ENCODE results near the gene POLG.

POLG gene

DNA sequence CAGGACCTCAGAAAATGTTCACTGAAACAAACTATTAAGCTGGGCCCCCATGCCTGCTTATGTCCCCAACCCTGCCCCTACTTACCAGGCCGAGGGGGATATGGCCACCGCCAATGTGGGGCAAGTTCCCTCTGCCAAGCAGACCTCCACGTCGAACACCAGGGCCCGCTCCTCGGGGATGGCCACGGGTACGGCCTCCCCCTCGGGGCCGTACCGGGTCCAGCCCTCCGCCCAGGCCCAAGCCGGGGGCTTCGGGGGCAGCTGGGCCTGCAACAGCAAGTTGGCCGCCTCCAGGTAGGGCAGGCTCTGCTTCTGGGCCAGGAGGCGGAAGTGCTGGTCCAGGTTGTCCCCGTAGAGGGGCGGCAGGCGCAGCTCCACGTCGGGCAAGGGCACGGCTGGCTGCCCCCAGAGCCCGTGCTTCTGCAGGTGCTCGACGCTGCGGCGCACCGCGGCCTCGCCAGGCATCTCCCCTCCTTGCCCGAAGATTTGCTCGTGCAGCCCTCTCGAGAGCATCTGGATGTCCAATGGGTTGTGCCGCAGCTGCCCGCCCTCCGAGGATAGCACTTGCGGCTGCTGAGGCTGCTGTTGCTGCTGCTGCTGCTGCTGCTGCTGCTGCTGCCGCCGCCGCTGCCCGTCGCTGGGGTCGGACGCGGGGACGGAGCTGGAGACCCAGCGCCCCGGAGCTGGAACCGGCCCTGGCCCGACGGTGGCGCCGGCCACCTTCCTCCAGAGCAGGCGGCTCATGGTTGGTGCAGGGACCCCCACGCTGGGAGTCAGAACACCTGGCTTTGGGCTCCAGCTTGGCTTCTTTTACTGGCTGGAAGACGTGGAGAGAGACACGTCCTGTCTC lies 1.4 kb downstream of the POLG start:
- Histone ChIP-seq H3K27ac (peak overlapping the region; percentile 82 to 90), H3K9me3 (no peaks in the 10 kb centered on the region), H3K4me1 (peaks cover 0 to 58% (median 45%) of the 10 kb centered on the region in 4 donors), H3K27me3 (no peaks in the 10 kb centered on the region), H3K36me3 (peaks cover 52 to 54% (median 53%) of the 10 kb centered on the region in 3 donors), H3K4me3 (peak overlapping the region; percentile 87 to 90)
- DNase-seq = peak; percentile 18 to 63
- TF ChIP-seq, protein P1, sequence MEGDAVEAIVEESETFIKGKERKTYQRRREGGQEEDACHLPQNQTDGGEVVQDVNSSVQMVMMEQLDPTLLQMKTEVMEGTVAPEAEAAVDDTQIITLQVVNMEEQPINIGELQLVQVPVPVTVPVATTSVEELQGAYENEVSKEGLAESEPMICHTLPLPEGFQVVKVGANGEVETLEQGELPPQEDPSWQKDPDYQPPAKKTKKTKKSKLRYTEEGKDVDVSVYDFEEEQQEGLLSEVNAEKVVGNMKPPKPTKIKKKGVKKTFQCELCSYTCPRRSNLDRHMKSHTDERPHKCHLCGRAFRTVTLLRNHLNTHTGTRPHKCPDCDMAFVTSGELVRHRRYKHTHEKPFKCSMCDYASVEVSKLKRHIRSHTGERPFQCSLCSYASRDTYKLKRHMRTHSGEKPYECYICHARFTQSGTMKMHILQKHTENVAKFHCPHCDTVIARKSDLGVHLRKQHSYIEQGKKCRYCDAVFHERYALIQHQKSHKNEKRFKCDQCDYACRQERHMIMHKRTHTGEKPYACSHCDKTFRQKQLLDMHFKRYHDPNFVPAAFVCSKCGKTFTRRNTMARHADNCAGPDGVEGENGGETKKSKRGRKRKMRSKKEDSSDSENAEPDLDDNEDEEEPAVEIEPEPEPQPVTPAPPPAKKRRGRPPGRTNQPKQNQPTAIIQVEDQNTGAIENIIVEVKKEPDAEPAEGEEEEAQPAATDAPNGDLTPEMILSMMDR (IDR thresholded peaks at IDR 0.05) = no peak
- intact Hi-C loops (cut with DNase I; ENCODE audit: low total_unique reads) = no loop called here

DNA sequence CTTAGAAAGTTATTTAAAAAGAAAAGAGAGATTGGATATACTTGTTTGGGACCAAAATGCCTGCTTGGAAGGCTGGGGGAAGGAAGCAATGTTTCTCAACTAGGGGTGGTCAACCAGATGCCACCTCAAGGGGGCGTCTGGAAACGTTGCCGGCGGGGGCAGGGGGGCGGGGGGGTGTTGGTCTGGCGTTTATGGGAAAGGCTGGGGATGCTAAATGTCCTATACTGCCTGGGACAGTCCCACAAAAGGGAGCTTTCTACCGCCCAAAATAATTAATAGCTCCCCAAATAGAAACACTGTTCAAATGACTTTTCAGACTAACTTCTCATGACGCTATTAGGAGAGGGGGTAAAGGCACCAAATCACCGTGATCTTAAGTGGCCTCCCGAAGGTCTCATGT lies 2.2 kb downstream of the POLG start:
- TF ChIP-seq, protein P1 (IDR thresholded peaks at IDR 0.05) = no peak
- Histone ChIP-seq H3K4me1 (peaks cover 0 to 58% (median 45%) of the 10 kb centered on the region in 4 donors), H3K36me3 (peaks cover 54 to 61% (median 59%) of the 10 kb centered on the region in 3 donors), H3K27me3 (no peaks in the 10 kb centered on the region), H3K9me3 (no peaks in the 10 kb centered on the region), H3K4me3 (peak overlapping the region in 1 of 2 donors; percentile 90), H3K27ac (no peak overlapping the region)
- intact Hi-C loops (cut with DNase I; ENCODE audit: low total_unique reads) = no loop called here
- DNase-seq = peak in 1 of 2 donors; percentile 19

DNA sequence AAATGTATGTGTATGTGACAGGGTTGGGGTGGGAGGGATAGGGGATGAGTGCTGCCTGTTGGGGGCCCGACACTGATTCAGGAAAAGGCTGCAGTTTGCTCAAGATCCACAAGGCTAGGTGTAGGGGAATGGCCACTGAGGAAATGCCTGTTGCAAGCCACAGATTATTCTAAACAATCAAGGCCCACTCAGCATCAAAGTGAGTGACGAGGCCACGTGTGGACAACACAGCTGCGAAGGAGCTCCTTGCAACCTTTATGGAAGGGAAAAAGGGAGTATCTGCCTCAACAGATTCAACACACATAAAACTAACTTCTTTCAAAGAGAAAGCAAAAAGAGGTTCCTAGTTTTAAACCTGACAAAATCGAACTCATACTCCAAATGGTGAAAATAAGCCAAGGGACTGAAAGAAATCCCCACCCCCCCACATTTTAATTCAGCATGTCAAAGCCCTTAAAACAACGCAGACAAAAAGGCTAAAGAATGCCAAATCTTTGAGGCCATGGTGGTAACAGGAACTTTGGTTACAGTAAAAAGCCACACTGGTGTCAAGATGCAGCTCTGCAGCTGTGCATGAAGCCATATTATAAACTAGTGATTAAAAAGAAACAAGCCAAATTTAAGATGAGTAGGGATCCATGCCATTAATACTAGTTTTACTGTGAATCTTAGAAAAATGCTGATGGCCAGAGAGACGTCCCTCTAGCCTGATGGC lies 3.6 kb downstream of the POLG start:
- Histone ChIP-seq H3K27me3 (no peaks in the 10 kb centered on the region), H3K27ac (no peak overlapping the region), H3K4me3 (no peak overlapping the region), H3K9me3 (no peaks in the 10 kb centered on the region), H3K36me3 (peaks cover 68 to 76% (median 73%) of the 10 kb centered on the region in 3 donors), H3K4me1 (peaks cover 0 to 58% (median 45%) of the 10 kb centered on the region in 4 donors)
- TF ChIP-seq, protein P1 (IDR thresholded peaks at IDR 0.05) = no peak
- DNase-seq = peak in 1 of 2 donors; percentile 20
- intact Hi-C loops (cut with DNase I; ENCODE audit: low total_unique reads) = no loop called here

DNA sequence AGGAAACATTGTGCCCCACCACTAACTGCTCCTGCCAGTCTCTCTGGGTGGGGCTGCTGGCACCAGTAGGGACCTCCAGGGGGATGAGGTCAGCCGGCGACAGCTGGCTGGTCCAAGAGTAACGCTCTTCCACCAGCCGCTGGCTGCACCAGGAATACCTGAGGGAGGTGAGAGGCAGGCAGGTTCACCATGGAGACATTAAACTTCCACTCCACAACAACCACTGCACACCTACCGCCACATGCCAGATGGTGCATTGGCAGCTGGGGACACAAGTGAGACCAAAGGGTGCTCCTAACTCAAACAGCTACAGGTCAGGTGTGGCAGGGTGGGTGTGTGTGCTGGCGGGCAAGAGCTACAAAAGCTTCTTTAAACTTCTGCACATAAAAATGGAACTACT lies 4.5 kb downstream of the POLG start:
- Histone ChIP-seq H3K27ac (no peak overlapping the region), H3K36me3 (peaks cover 77 to 85% (median 82%) of the 10 kb centered on the region in 3 donors), H3K4me1 (peaks cover 0 to 51% (median 38%) of the 10 kb centered on the region in 4 donors), H3K27me3 (no peaks in the 10 kb centered on the region), H3K9me3 (no peaks in the 10 kb centered on the region), H3K4me3 (no peak overlapping the region)
- intact Hi-C loops (cut with DNase I; ENCODE audit: low total_unique reads) = no loop called here
- peak in 1 of 2 donors; percentile 54 for DNase-seq
- TF ChIP-seq, protein P1 (IDR thresholded peaks at IDR 0.05) = no peak

DNA sequence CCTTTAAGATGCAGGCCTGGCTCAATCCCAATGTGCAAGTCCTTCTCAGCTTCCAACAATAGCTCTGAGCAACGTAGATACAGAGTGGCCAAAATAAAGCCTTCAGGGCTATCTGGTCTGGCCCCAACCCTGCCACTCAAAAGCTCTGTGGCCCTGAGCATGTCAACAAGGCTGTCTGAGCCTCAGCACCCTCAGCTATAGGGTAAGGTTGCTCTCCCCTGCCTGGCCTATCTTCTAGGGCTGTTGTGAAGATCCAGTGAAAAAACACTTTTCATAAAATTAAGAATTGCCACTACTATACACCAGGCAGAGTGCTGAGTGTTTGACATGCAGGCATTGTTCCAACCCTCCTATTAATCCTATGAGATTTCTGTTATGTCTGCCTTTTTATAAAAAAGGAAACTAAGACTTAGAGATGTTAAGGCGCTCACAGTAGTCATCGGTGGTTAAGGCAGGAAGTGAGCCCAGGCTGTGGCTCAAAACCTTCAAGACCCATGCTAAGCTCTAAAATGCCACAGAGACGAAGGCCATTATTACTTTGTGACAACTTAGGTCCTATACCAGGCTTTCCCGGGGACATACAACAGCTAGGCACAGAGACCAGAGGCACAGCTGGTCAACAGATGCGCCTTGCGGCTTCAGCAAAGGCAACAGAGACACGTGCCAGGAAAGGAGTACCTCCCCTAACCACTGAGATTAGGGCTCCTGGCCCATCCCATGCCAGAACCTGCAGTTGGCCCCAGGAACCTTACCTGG lies 5.1 kb downstream of the POLG start:
- peak overlapping the region in 1 of 2 donors; percentile 19 for H3K27ac ChIP-seq
- peaks cover 80 to 91% (median 88%) of the 10 kb centered on the region in 3 donors for H3K36me3 ChIP-seq

More for the DNA sequence above, 5.1 kb downstream of the POLG start:
- intact Hi-C loops (cut with DNase I; ENCODE audit: low total_unique reads) = no loop called here
- H3K4me3 ChIP-seq = no peak overlapping the region
- TF ChIP-seq, protein P1 (IDR thresholded peaks at IDR 0.05) = no peak
- peaks cover 0 to 50% (median 37%) of the 10 kb centered on the region in 4 donors for H3K4me1 ChIP-seq
- H3K9me3 ChIP-seq = no peaks in the 10 kb centered on the region
- H3K27me3 ChIP-seq = no peaks in the 10 kb centered on the region
- DNase-seq = peak in 1 of 2 donors; percentile 44

Data from tibial artery (tissue), 4 donors.